GM12878 (cell line): ENCODE measurements around the gene RDM1. TPM values are rescaled to one million over a fixed set of nuclear protein-coding genes. Genes with fewer than 3 reads are reported as not detected.

Experiments used
- BRCA1 ChIP-seq: IDR thresholded peaks from 2 replicates; pipeline ENCODE4 v1.6.1; 2011; ENCODE audit warnings: low read depth, low read length, improper control_type of control experiment
- GABPA ChIP-seq: IDR thresholded peaks from 2 replicates; pipeline ENCODE4 v1.6.1; 2014; ENCODE audit warnings: antibody characterized with exemption, low read depth, mild to moderate bottlenecking, inconsistent platforms
- HCFC1 ChIP-seq: fragments of 150-350 bp; IDR thresholded peaks from 2 replicates; pipeline ENCODE4 v1.6.1; 2014; ENCODE audit warnings: low read length
- HDAC6 ChIP-seq: fragments of 200-600 bp; sonication (generic); IDR thresholded peaks from one replicate; pipeline ENCODE4 v1.8.0; 2017; ENCODE audit warnings: antibody characterized with exemption; ENCODE audit not compliant: unreplicated experiment
- MTA2 ChIP-seq: fragments of 450-650 bp; IDR thresholded peaks from 2 replicates; pipeline ENCODE4 v1.6.1; 2016; ENCODE audit warnings: low read depth, mild to moderate bottlenecking, moderate library complexity
- MTA3 ChIP-seq: IDR thresholded peaks from 2 replicates; pipeline ENCODE4 v1.6.1; 2012; ENCODE audit warnings: low read length, inconsistent platforms, borderline replicate concordance
- NR2C2 ChIP-seq: IDR thresholded peaks from 2 replicates; pipeline ENCODE4 v1.6.1; 2011; ENCODE audit warnings: borderline replicate concordance, low read depth; ENCODE audit not compliant: control insufficient read depth, insufficient read length
- POLR2AphosphoS5 ChIP-seq: IDR thresholded peaks from 2 replicates; pipeline ENCODE4 v1.6.1; 2011; ENCODE audit warnings: mild to moderate bottlenecking, low read length, inconsistent platforms
- RAD21 ChIP-seq: IDR thresholded peaks from 2 replicates; pipeline ENCODE4 v1.6.1; 2011; ENCODE audit warnings: mild to moderate bottlenecking, low read depth, low read length, moderate library complexity; ENCODE audit not compliant: insufficient read depth
- RUNX3 ChIP-seq: IDR thresholded peaks from 2 replicates; pipeline ENCODE4 v1.6.1; 2012; ENCODE audit warnings: low read length, inconsistent platforms
- SMAD1 ChIP-seq: fragments of 450-650 bp; IDR thresholded peaks from 2 replicates; pipeline ENCODE4 v1.6.1; 2018; ENCODE audit warnings: mild to moderate bottlenecking, low read depth; ENCODE audit not compliant: partially characterized antibody
- ZBTB40 ChIP-seq: fragments of 450-650 bp; IDR thresholded peaks from 2 replicates; pipeline ENCODE4 v1.6.1; 2016; ENCODE audit warnings: mild to moderate bottlenecking, moderate library complexity, borderline replicate concordance
- ZNF217 ChIP-seq: fragments of 450-650 bp; IDR thresholded peaks from 2 replicates; pipeline ENCODE4 v1.6.1; 2017; ENCODE audit warnings: antibody characterized with exemption, mild to moderate bottlenecking
- polyA plus RNA-seq, 11 experiments: library from polyadenylated mRNA; depleted of rRNA in 4 of 11; unstranded in 6 of 11; stranded (reverse) in 5 of 11; fragments of >200 nt; fragmentation: Nextera tagmentation in 4 of 11; fragmentation: Illumina TruSeq in 1 of 11; extraction: Ambion mirVana in 4 of 11; extraction: Trizol in 1 of 11; gene quantifications; 1 replicate in 1 of 11; 2 replicates in 10 of 11; pipeline versions ENCODE4 v1.2.1 to v1.2.3, GENCODE V29; 2011 to 2016; ENCODE audit warnings: inconsistent platforms in 2 of 11, missing spikeins in 2 of 11, low read depth in 1 of 11
- total RNA-seq, 4 experiments: library from RNA; depleted of rRNA in 3 of 4; stranded (reverse); fragments of >200 nt in 3 of 4; fragmentation: Illumina TruSeq in 1 of 4; extraction: Trizol in 1 of 4; gene quantifications; 2 replicates each; pipeline versions ENCODE4 v1.2.1 to v1.2.3, GENCODE V29; 2013 to 2021
- TF ChIP-seq, protein P1 (sequence below): IDR thresholded peaks from 2 replicates; pipeline ENCODE4 v1.6.1; 2012; ENCODE audit warnings: low read depth, low read length, improper control_type of control experiment
- TF ChIP-seq, protein P2 (sequence below): fragments of 450-650 bp; IDR thresholded peaks from 2 replicates; pipeline ENCODE4 v1.6.1; 2017; ENCODE audit warnings: mild to moderate bottlenecking, low read depth, inconsistent platforms; ENCODE audit not compliant: poor library complexity, severe bottlenecking
- TF ChIP-seq, protein P3 (sequence below): fragments of 450-650 bp; IDR thresholded peaks from 2 replicates; pipeline ENCODE4 v1.6.1; 2017; ENCODE audit warnings: mild to moderate bottlenecking, moderate library complexity

Gene RDM1
- total and polyA plus RNA-seq, 10 of the 15 experiments (the other 5 are each of a cell fraction or from before 2014, with no cell fraction given) = 5.7 to 18.4 (median 10.7) TPM

GRCh38 chr17:35879773-35880654, 50.6 kb downstream of the RDM1 start, which contains the start of gene CCL5 (continued):
- TF ChIP-seq RAD21 = no peak; the same call in 1 of the 2 replicates
- no peak for TF ChIP-seq HDAC6
- no peak for TF ChIP-seq MTA3
- no peak for TF ChIP-seq ZBTB40
- no peak for TF ChIP-seq NR2C2
- TF ChIP-seq, protein P1, sequence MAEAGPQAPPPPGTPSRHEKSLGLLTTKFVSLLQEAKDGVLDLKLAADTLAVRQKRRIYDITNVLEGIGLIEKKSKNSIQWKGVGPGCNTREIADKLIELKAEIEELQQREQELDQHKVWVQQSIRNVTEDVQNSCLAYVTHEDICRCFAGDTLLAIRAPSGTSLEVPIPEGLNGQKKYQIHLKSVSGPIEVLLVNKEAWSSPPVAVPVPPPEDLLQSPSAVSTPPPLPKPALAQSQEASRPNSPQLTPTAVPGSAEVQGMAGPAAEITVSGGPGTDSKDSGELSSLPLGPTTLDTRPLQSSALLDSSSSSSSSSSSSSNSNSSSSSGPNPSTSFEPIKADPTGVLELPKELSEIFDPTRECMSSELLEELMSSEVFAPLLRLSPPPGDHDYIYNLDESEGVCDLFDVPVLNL = no peak
- TF ChIP-seq, protein P2, sequence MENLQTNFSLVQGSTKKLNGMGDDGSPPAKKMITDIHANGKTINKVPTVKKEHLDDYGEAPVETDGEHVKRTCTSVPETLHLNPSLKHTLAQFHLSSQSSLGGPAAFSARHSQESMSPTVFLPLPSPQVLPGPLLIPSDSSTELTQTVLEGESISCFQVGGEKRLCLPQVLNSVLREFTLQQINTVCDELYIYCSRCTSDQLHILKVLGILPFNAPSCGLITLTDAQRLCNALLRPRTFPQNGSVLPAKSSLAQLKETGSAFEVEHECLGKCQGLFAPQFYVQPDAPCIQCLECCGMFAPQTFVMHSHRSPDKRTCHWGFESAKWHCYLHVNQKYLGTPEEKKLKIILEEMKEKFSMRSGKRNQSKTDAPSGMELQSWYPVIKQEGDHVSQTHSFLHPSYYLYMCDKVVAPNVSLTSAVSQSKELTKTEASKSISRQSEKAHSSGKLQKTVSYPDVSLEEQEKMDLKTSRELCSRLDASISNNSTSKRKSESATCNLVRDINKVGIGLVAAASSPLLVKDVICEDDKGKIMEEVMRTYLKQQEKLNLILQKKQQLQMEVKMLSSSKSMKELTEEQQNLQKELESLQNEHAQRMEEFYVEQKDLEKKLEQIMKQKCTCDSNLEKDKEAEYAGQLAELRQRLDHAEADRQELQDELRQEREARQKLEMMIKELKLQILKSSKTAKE = peak; percentile 78
- TF ChIP-seq, protein P3, sequence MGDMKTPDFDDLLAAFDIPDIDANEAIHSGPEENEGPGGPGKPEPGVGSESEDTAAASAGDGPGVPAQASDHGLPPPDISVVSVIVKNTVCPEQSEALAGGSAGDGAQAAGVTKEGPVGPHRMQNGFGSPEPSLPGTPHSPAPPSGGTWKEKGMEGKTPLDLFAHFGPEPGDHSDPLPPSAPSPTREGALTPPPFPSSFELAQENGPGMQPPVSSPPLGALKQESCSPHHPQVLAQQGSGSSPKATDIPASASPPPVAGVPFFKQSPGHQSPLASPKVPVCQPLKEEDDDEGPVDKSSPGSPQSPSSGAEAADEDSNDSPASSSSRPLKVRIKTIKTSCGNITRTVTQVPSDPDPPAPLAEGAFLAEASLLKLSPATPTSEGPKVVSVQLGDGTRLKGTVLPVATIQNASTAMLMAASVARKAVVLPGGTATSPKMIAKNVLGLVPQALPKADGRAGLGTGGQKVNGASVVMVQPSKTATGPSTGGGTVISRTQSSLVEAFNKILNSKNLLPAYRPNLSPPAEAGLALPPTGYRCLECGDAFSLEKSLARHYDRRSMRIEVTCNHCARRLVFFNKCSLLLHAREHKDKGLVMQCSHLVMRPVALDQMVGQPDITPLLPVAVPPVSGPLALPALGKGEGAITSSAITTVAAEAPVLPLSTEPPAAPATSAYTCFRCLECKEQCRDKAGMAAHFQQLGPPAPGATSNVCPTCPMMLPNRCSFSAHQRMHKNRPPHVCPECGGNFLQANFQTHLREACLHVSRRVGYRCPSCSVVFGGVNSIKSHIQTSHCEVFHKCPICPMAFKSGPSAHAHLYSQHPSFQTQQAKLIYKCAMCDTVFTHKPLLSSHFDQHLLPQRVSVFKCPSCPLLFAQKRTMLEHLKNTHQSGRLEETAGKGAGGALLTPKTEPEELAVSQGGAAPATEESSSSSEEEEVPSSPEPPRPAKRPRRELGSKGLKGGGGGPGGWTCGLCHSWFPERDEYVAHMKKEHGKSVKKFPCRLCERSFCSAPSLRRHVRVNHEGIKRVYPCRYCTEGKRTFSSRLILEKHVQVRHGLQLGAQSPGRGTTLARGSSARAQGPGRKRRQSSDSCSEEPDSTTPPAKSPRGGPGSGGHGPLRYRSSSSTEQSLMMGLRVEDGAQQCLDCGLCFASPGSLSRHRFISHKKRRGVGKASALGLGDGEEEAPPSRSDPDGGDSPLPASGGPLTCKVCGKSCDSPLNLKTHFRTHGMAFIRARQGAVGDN = peak; percentile 81
- no peak for TF ChIP-seq MTA2
- peak; percentile 71 for TF ChIP-seq RUNX3
- TF ChIP-seq BRCA1 = no peak
- TF ChIP-seq ZNF217 = no peak
- TF ChIP-seq POLR2AphosphoS5 = peak; percentile 98
- no peak for TF ChIP-seq HCFC1
- TF ChIP-seq GABPA = no peak
- peak; percentile 84 for TF ChIP-seq SMAD1
